DND-41 (cell line): Measurements from ENCODE around the gene NLRP11.

ENCODE experiments used
- ATAC-seq: fragments of 200-7000 bp; cut with Tn5 transposase; 3 replicates; pipeline ENCODE4 v1.9.1; 2021; ENCODE audit warnings: low read depth; ENCODE audit not compliant: insufficient read depth
- DNase-seq: peaks from one replicate; pipeline ENCODE4 v3.0.0-alpha.2; 2020
- H2AFZ ChIP-seq: 2 replicates; pipeline ENCODE4 v1.6.0; 2012; ENCODE audit warnings: low read depth, low read length
- H3K27ac ChIP-seq: 2 replicates; pipeline ENCODE4 v1.5.1; 2012; ENCODE audit warnings: low read length, inconsistent platforms
- H3K27me3 ChIP-seq: fragments of 200-600 bp; sonication (generic); 2 replicates; pipeline ENCODE4 v1.6.0; 2012; ENCODE audit warnings: low read length, mild to moderate bottlenecking, inconsistent platforms; ENCODE audit not compliant: insufficient read depth, poor library complexity
- H3K36me3 ChIP-seq: 2 replicates; pipeline ENCODE4 v1.5.1; 2012; ENCODE audit warnings: low read length, inconsistent platforms; ENCODE audit not compliant: insufficient read depth
- H3K4me1 ChIP-seq: 2 replicates; pipeline ENCODE4 v1.5.1; 2012; ENCODE audit warnings: mild to moderate bottlenecking, low read length; ENCODE audit not compliant: insufficient read depth
- H3K4me2 ChIP-seq: 2 replicates; pipeline ENCODE4 v1.6.0; 2012; ENCODE audit warnings: mild to moderate bottlenecking, moderate library complexity, low read length, inconsistent platforms; ENCODE audit not compliant: insufficient read depth
- H3K4me3 ChIP-seq, 2 experiments: fragments of 200-600 bp in 1 of 2; shearing (Covaris generic) in 1 of 2; 2 replicates each; pipeline ENCODE4 v1.5.1; 2012 to 2016; ENCODE audit warnings: inconsistent platforms in 2 of 2, low read length in 2 of 2, mild to moderate bottlenecking in 2 of 2, low read depth in 1 of 2, moderate library complexity in 1 of 2
- H3K79me2 ChIP-seq: 2 replicates; pipeline ENCODE4 v1.6.0; 2012; ENCODE audit warnings: low read length, inconsistent platforms; ENCODE audit not compliant: insufficient read depth
- H3K9ac ChIP-seq: 2 replicates; pipeline ENCODE4 v1.6.0; 2012; ENCODE audit warnings: low read depth, mild to moderate bottlenecking, inconsistent platforms, low read length, moderate library complexity
- H3K9me3 ChIP-seq: 2 replicates; pipeline ENCODE4 v1.5.1; 2012; ENCODE audit warnings: low read length, moderate library complexity, mild to moderate bottlenecking, inconsistent platforms; ENCODE audit not compliant: insufficient read depth, severe bottlenecking
- H4K20me1 ChIP-seq: 2 replicates; pipeline ENCODE4 v1.6.0; 2012; ENCODE audit warnings: low read length; ENCODE audit not compliant: insufficient read depth
- CTCF ChIP-seq: IDR thresholded peaks from 2 replicates; pipeline ENCODE4 v1.5.1; 2012; ENCODE audit warnings: borderline replicate concordance, low read length, moderate library complexity, mild to moderate bottlenecking; ENCODE audit not compliant: poor library complexity, severe bottlenecking; ENCODE audit errors: extremely low read depth
- EZH2 ChIP-seq: IDR thresholded peaks from 3 replicates; pipeline ENCODE4 v1.6.1; 2012; ENCODE audit warnings: borderline replicate concordance, low read depth, mild to moderate bottlenecking, moderate library complexity, low read length, inconsistent platforms; ENCODE audit not compliant: severe bottlenecking

The NLRP11 gene

GRCh38 chr19:55866521-55866920, 34.7 kb upstream of the NLRP11 start:
- H3K4me1 ChIP-seq: no peaks in the 10 kb centered on the region
- no peak overlapping the region for H3K4me3 ChIP-seq
- DNase-seq: no peak
- H3K79me2 ChIP-seq: no peaks in the 10 kb centered on the region
- H2AFZ ChIP-seq: no peak overlapping the region
- no peaks in the 10 kb centered on the region for H3K27me3 ChIP-seq
- H3K36me3 ChIP-seq: no peaks in the 10 kb centered on the region
- no peak overlapping the region for H3K4me2 ChIP-seq
- no peak overlapping the region for H3K9ac ChIP-seq
- no peak for ATAC-seq
- no peak overlapping the region for H3K27ac ChIP-seq
- TF ChIP-seq EZH2 (no peak), CTCF (no peak)
- H4K20me1 ChIP-seq: no peaks in the 10 kb centered on the region
- H3K9me3 ChIP-seq: no peaks in the 10 kb centered on the region

GRCh38 chr19:55858969-55859368, 27.2 kb upstream of the NLRP11 start:
- ATAC-seq: no peak
- no peaks in the 10 kb centered on the region for H4K20me1 ChIP-seq
- H3K9me3 ChIP-seq: no peaks in the 10 kb centered on the region
- no peaks in the 10 kb centered on the region for H3K36me3 ChIP-seq
- no peaks in the 10 kb centered on the region for H3K79me2 ChIP-seq
- DNase-seq: no peak
- no peak overlapping the region for H3K4me3 ChIP-seq
- H3K27ac ChIP-seq: no peak overlapping the region
- H3K27me3 ChIP-seq: no peaks in the 10 kb centered on the region
- H3K4me2 ChIP-seq: no peak overlapping the region
- H3K9ac ChIP-seq: no peak overlapping the region
- H2AFZ ChIP-seq: no peak overlapping the region
- H3K4me1 ChIP-seq: no peaks in the 10 kb centered on the region
- TF ChIP-seq EZH2 (no peak), CTCF (no peak)

- H3K79me2 ChIP-seq: no peaks in the 10 kb centered on the region
- TF ChIP-seq CTCF: no peak
- no peak for TF ChIP-seq EZH2
- H3K27ac ChIP-seq: no peak overlapping the region
- no peaks in the 10 kb centered on the region for H3K27me3 ChIP-seq
- H3K36me3 ChIP-seq: no peaks in the 10 kb centered on the region
- H3K9ac ChIP-seq: no peak overlapping the region
- H4K20me1 ChIP-seq: no peaks in the 10 kb centered on the region
- no peak overlapping the region for H2AFZ ChIP-seq
- no peaks in the 10 kb centered on the region for H3K4me1 ChIP-seq
- no peak for ATAC-seq
- no peaks in the 10 kb centered on the region for H3K9me3 ChIP-seq
- H3K4me3 ChIP-seq: no peak overlapping the region
- DNase-seq: no peak
- no peak overlapping the region for H3K4me2 ChIP-seq
These were observed 26.6 kb upstream of the NLRP11 start for GRCh38 chr19:55858401-55858800.

- Histone ChIP-seq H3K79me2 (no peaks in the 10 kb centered on the region), H2AFZ (no peak overlapping the region), H3K9ac (no peak overlapping the region), H4K20me1 (no peaks in the 10 kb centered on the region), H3K4me2 (no peak overlapping the region), H3K9me3 (no peaks in the 10 kb centered on the region), H3K27ac (no peak overlapping the region), H3K36me3 (no peaks in the 10 kb centered on the region), H3K4me1 (no peaks in the 10 kb centered on the region), H3K4me3 (no peak overlapping the region), H3K27me3 (no peaks in the 10 kb centered on the region)
- DNase-seq: no peak
- no peak for ATAC-seq
- TF ChIP-seq EZH2 (no peak), CTCF (no peak)
These were observed 26.2 kb upstream of the NLRP11 start for GRCh38 chr19:55857974-55858373.
